Left lobe of liver (tissue), 2 donors: ENCODE results near the gene NGFR. TPM values are rescaled to one million over a fixed set of nuclear protein-coding genes. Genes with fewer than 3 reads are reported as not detected.

Experiments used
- ATAC-seq: fragments of 200-7000 bp; cut with Tn5 transposase; one replicate; pipeline ENCODE4 v1.9.1; 2020; ENCODE audit warnings: mild to moderate bottlenecking, moderate library complexity
- DNase-seq: peaks from one replicate; pipeline ENCODE4 v3.0.0-alpha.2; 2020; ENCODE audit warnings: low spot score
- total RNA-seq: library from RNA; stranded (reverse); gene quantifications from one replicate; pipeline ENCODE4 v1.2.1, GENCODE V29; 2021
- donor health status: DM: no; HTN: no; CAD: no; lungs with moderate emphysema.
- donor health status: DM: no; HTN: yes; CAD: no.

Gene NGFR
- total RNA-seq, 1 donor from 2014 or later: 14.0 TPM

DNA sequence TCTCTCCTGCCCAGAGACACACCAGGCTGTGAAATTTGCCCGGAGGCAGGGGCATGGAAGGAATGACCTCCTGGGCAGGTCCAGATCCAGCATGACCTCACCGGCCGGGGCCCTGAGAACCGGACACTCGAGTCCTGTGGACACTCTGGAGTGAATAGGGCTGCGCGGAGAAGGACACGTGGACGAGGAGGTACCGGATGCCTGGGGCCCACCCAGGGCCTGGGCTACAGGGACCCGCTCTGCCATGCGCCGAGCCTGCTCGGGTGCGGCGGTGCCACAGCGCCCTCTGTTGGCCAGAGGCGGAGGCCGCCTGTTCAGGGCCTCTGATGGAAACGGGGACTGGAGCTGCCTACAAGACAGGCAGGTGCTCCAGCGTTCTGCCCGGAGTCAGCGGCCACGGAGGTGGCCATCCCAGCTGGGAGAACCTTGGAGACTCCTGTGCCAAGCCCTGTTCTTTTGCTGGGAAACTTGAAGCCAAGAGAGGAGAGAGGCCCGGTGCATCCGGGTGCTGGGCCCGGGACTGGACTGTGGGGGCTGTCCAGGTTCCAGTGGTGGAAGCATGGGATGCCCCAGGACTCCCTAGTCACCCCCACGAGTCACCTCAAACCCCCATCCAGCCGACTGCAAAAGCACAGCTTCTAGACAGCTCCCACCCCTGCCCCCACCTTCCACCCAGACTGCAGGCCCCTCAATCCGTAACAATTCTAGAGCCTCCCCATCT lies 61.3 kb downstream of the NGFR start:
- ATAC-seq (peak; percentile 82), DNase-seq (peak; percentile 73)

DNA sequence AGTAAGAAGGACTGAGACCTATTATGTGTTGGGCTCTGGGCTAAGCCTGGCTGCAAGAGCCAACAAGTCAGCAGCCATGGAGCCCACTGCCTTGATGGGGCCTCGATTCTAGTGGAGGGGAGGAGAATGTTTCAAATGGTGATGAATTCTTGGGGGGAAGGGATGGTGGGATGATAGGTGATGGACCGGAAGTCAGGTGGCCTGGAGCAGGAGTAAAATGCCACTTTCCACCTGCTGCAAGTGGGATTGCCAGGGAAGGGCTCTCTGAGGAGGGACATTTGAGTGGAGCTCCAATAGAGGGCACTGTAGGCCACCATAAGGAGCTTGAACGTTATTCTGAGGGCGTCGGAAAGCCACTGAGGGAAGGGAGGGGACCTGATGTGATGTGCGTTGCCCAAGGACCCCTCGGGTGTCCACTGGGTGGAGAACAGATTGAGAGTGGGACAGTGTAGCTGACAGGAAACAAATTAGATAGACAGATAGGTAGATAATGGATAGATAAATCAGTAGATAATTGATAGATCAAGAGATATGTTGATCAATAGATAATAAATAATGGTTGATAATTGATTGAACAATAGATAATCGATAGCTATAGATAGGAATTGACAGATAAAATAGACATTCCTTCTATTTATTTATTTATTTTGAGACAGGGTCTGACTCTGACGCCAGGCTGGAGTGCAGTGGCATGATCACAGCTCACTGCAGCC lies 62.4 kb downstream of the NGFR start:
- DNase-seq (peak; percentile 37), ATAC-seq (peak; percentile 63)

Other genes starting within 250 kb of the NGFR start
- gene ZNF652, start 133.0 kb upstream of the NGFR start, total RNA-seq: 38.6 TPM
- 93.5 TPM for gene PHB1, start 80.4 kb upstream of the NGFR start, total RNA-seq
- 0.08 TPM for gene NXPH3, start 80.6 kb downstream of the NGFR start, total RNA-seq
- gene SPOP, start 182.8 kb downstream of the NGFR start, total RNA-seq: 31.3 TPM
- gene SLC35B1, start 212.7 kb downstream of the NGFR start, total RNA-seq: 54.5 TPM